Germinal center (tissue), 1 donor: ENCODE data around the gene IRX5.

Source experiments
- DNase-seq: peaks from one replicate; pipeline ENCODE4 v3.0.0; 2012; ENCODE audit warnings: mixed read lengths, low spot score

IRX5 gene

GRCh38 chr16:54930005-54930868 lies at the start of gene IRX5:
IRX5 (plus strand) TSS chr16:54930865; CDS start chr16:54931199, 334 bp downstream.
- no peak for DNase-seq

- DNase-seq = no peak
Measured at GRCh38 chr16:54882556-54882955, 48.1 kb upstream of the IRX5 start.

GRCh38 chr16:54883358-54883757 lies 47.3 kb upstream of the IRX5 start:
- no peak for DNase-seq

- DNase-seq = no peak
Measured at GRCh38 chr16:54886078-54886477, 44.6 kb upstream of the IRX5 start.

DNA sequence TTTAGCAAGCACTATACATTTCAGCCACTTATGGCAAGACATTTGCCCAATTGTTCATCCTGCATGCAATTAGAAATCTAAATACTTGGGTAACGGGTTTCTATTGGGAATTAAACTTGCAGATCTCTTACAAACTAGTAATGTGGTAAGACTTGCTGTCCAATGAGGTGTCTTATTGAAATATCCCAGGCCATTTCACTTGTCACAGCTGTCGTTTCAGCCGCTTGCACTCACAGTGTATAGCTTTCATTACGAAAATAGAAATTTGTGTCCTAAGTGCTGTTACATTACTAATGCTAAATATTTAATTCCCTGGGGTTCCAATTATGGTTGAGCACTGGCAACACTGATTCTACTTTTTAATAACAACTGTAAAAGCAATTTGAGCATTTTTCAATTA lies 40.3 kb upstream of the IRX5 start:
- no peak for DNase-seq

DNA sequence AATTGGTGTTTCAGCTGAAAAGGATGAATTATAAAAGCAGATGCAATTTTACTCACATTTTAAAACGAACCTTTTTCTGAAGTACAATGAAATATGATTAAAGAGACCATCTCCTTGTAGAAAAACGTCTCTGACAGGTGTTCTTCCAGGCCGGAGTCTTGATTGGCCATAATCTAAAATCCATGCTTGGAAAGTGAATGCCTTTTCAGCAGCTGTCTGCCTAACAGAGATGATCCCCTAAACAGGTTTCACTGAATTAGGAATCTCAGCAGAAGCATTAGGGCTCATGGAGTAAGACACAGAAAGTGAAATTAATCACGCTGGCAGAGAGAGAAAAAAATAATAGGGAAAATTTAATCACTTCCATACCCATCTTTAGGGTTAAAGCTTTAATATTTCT lies 39.3 kb upstream of the IRX5 start:
- DNase-seq = no peak

- no peak for DNase-seq
Measured at GRCh38 chr16:54892981-54893380, 37.7 kb upstream of the IRX5 start.

- no peak for DNase-seq
Measured at GRCh38 chr16:54897930-54898329, 32.7 kb upstream of the IRX5 start.

DNA sequence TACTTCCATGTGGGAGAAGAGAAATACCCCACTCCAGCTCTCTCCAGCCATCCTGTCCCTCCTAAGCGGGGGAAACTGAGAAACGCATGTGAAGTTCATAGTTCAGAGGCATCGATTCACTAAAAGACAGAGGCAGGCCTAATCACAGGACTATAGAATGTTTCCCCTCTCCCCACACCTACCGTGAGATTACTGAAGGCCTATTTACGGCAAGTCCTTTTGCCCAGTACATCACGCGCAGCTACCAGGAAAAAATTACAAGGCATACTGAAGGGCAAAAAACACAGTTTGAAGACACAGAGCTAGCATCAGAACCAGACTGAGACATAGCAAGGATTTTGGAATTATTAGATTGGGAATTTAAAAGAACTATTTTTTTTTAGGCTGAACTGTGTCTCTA lies 29.1 kb upstream of the IRX5 start:
- DNase-seq = no peak

DNA sequence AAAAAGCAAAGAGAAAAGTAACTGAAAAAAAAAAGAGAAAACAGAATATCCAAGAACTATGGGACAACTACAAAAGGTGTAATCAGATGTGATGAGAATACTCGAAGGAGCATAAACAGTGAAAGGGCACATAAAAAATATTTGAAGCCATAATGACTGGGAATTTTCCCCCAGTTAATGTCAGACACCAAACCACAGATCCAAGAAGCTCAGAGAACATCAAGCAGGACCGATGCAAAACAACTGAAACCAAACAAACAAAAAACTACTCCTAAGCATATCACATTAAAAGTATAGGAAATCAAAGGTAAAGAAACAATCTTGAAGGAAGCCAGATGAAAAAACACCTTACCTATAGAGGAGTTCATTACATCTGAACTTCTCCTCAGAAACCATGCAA lies 27.6 kb upstream of the IRX5 start:
- DNase-seq = no peak

GRCh38 chr16:54911079-54911478 lies 19.6 kb upstream of the IRX5 start:
- no peak for DNase-seq

- no peak for DNase-seq
Measured at GRCh38 chr16:54912720-54913119, 17.9 kb upstream of the IRX5 start.

DNA sequence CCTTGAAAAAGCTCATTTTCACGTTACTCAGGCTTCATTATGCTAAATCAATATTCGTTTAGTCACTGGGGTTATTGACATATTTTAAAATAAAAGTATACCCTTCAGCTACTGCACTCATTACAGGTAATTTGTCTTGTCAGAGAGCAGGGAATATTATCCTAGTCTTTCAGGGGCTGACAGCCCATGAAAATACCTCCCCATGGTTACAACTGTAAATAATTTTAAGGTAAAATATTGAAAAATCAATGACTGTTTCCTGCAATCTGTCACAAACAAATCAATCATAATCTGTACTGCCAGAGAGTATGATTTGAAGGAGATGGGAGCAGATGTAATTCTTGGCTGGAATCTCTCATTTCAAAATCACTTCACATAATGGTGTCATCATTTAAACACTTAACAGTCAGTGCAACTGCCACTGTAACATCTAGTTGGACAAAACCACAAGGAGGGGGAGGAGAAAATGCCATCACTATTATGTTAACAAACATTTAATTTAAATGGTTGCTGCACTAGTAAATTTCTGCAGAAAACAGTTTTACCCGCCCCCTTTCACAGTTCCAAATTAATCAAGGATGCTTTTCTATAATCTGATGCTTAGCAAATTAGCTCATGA lies 9.3 kb upstream of the IRX5 start:
- DNase-seq = no peak

DNA sequence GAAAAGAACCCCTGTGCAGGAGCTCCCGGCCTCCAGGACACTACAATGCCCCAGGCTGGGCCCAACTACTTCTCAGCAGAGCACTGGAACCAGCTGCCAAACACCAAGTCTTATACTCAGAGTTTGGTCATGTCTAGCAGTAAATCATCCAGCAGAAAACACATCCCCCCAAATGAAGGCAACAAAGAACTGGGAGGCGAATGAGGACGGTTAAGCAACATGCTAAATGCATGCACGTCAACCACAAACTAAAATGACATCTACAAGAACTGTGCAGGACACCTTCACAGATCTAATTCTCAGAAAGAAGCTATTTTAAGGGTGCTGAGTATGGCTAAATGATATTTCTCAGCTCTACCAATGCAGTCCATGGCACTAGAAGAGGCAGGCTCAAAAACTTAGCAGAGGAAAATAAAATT lies 7.6 kb upstream of the IRX5 start:
- DNase-seq = no peak

- no peak for DNase-seq
Measured at GRCh38 chr16:54923988-54924387, 6.7 kb upstream of the IRX5 start.

- DNase-seq = no peak
Measured at GRCh38 chr16:54926166-54926838, 4.4 kb upstream of the IRX5 start.

GRCh38 chr16:54927125-54928015 lies 3.3 kb upstream of the IRX5 start:
- no peak for DNase-seq

DNA sequence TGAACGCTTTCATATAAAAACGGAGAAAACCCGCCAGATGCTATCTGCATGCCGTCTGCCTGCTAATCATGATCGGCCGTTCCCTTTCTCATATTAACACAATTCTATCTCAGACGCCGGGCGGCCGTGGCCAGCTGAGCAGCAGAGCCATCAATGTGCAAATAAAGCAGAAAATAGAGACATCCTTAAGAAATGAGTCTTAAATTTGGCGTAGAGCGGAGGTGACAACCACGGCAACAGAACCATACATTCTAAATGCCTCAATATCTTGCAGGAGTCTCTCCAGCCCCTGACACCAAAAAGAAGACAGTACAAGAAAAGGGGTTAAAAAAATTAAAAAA lies 2.7 kb upstream of the IRX5 start:
- no peak for DNase-seq

- no peak for DNase-seq
Measured at GRCh38 chr16:54928411-54929089, 2.1 kb upstream of the IRX5 start.

DNA sequence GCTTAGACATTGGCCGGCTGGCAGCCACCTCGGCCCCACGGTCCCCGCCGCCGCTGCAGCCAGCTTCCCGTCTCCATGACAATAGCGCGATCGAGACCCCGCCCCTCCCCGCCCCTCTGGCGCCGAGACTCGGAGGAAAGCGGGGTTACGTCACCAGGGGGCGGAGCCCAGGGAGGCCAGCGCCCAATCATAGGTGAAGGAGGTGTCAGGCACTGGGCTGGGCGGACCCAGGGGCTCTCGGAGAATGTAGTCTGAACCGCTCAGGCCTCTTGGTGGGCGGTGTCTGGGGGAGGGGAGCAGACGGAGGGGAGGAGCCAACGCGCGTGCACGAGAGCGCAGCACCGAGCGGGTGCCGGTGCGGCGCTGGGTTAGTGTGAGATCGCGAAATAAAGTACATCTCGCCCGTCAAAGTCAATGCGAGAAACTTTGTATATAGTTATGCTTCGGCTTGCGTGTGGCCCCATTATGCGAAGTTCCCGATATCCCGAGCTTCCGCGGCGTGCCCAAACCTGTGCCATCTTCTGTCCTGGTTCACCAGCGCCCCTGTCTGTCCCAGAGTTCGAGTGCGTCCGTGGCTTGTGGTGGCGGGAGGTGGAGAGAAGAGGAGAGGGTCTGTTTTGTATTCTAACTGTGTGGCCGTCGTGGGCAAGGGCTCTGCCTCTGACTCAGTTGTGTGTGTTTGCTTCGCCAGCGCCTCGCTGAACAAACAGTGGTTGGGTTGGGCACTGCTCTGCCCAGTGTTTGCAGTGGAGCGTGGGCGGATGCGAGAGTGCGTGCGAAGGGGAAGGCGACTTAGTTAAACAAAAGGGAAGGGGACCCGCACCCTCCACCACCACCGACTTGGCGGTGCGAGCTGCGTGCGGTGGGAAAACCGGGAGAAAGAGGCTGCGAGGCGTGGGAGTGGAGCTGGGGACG lies 1.3 kb upstream of the IRX5 start:
- DNase-seq = peak; percentile 92

DNA sequence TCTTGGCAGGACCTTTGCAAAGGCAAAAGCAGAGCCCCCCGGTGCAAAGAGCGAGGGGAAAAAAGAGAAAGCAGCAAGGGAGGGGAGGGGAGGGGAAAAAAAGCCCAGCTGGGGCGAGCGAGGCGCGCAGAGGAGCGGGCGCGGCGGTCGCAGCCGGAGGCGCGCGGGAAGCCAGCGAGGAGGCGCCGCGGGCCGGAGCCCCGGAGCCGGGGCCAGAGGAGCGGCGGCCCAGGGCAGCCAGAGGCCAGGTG lies 129 bp downstream of the IRX5 start:
- DNase-seq = no peak
